Pancreas (tissue), 10 donors: ENCODE measurements around the gene CCL14. TPM values are rescaled to one million over a fixed set of nuclear protein-coding genes. Genes with fewer than 3 reads are reported as not detected.

ENCODE experiments used
- ATAC-seq, 4 donors: fragments of 200-7000 bp; cut with Tn5 transposase; one replicate each; pipeline versions ENCODE4 v1.8.0 to v1.9.1; 2020; ENCODE audit warnings: mild to moderate bottlenecking in 4 of 4, moderate library complexity in 4 of 4
- DNase-seq, 6 donors: peaks; one replicate each; pipeline ENCODE4 v3.0.0-alpha.2; 2020
- FAIRE-seq: peaks from 2 replicates; lab custom pipeline; 2012; peaks lifted over from hg19 to GRCh38; lab: Jason Lieb, UNC
- H3K27ac ChIP-seq, 4 donors: fragments of 200-600 bp; sonication (generic); 1 replicate in 3 of 4; 2 replicates in 1 of 4; pipeline versions ENCODE4 v1.5.0 to v1.8.0; 2020
- H3K27me3 ChIP-seq, 4 donors: fragments of 200-600 bp; one replicate each; pipeline ENCODE4 v1.8.0; 2021
- H3K36me3 ChIP-seq, 3 donors: fragments of 200-600 bp; sonication (generic) in 1 of 3; one replicate each; pipeline versions ENCODE4 v1.5.0 to v1.8.0; 2020 to 2021
- H3K4me1 ChIP-seq, 3 donors: fragments of 200-600 bp; one replicate each; pipeline ENCODE4 v1.8.0; 2021
- H3K4me3 ChIP-seq, 4 donors: fragments of 200-600 bp; sonication (generic) in 2 of 4; one replicate each; pipeline versions ENCODE4 v1.5.0 to v1.8.0; 2020 to 2021
- H3K9me3 ChIP-seq, 4 donors: fragments of 200-600 bp; one replicate each; pipeline ENCODE4 v1.8.0; 2021
- WGBS, 2 donors: extraction: QIAGEN DNeasy Blood & Tissue Kit; methylation state at CpG; one replicate each; pipeline ENCODE4 v1.1.7; 2013; 5-methylcytosine and 5-hydroxymethylcytosine counted together
- intact Hi-C, 3 donors: fragments of 100-400 bp; cut with DNase I; formaldehyde crosslinking; loops; one replicate each; pipeline versions ENCODE4 v1.11.1 to v1.14.2; 2022
- polyA plus RNA-seq, 2 donors: library from polyadenylated mRNA; stranded (reverse); fragments of 200-250 nt; gene quantifications; one replicate each; pipeline ENCODE4 v1.2.3, GENCODE V29; 2013
- total RNA-seq, 6 donors: library from RNA; stranded (reverse); fragmentation: NEBNext Ultra II Directional in 4 of 6; extraction: Animal tissue kit (Norgen Biotek cat#: 25700) in 4 of 6; gene quantifications; one replicate each; pipeline versions ENCODE4 v1.2.1 to v1.2.4, GENCODE V29; 2021 to 2023
- TF ChIP-seq, protein P1 (sequence below), 4 donors: fragments of 200-600 bp; sonication (generic) in 3 of 4; IDR thresholded peaks; one replicate each; pipeline versions ENCODE4 v1.5.0 to v1.8.0; 2021; ENCODE audit warnings: antibody characterized with exemption in 4 of 4
- donor health status: healthy with polysubstance abuse.
- donor health status: DM: no; HTN: no; CAD: no; lungs with moderate emphysema.
- donor health status: DM: no; HTN: no; CAD: no.
- donor health status: control.
- donor health status: control.
- donor health status: Bipolar disorder and iron deficiency.
- donor health status: DM: yes; HTN: yes; CAD: no.
- donor health status: DM: no; HTN: no; CAD: no.
- donor health status: DM: no; HTN: no; CAD: no.
- donor health status: DM: yes; HTN: yes; CAD: no.

Gene CCL14
- total and polyA plus RNA-seq, 8 donors = 1.9 to 53.7 (median 5.9) TPM

GRCh38 chr17:36014946-36015345 is 28.4 kb upstream of the CCL14 start:
- no peak overlapping the region for H3K27ac ChIP-seq
- no peaks in the 10 kb centered on the region for H3K4me1 ChIP-seq
- H3K27me3 ChIP-seq = no peaks in the 10 kb centered on the region
- TF ChIP-seq, protein P1, sequence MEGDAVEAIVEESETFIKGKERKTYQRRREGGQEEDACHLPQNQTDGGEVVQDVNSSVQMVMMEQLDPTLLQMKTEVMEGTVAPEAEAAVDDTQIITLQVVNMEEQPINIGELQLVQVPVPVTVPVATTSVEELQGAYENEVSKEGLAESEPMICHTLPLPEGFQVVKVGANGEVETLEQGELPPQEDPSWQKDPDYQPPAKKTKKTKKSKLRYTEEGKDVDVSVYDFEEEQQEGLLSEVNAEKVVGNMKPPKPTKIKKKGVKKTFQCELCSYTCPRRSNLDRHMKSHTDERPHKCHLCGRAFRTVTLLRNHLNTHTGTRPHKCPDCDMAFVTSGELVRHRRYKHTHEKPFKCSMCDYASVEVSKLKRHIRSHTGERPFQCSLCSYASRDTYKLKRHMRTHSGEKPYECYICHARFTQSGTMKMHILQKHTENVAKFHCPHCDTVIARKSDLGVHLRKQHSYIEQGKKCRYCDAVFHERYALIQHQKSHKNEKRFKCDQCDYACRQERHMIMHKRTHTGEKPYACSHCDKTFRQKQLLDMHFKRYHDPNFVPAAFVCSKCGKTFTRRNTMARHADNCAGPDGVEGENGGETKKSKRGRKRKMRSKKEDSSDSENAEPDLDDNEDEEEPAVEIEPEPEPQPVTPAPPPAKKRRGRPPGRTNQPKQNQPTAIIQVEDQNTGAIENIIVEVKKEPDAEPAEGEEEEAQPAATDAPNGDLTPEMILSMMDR (IDR thresholded peaks at IDR 0.05) = no peak
- no peak for DNase-seq
- 69 to 71% methylated on average over 5 of the region's 5 CpGs for WGBS, 2 donors
- ATAC-seq = no peak
- no peak overlapping the region for H3K4me3 ChIP-seq
- FAIRE-seq = no peak
- H3K9me3 ChIP-seq = no peaks in the 10 kb centered on the region
- intact Hi-C loops = no loop called here
- no peaks in the 10 kb centered on the region for H3K36me3 ChIP-seq

- no peaks in the 10 kb centered on the region for H3K9me3 ChIP-seq
- ATAC-seq = no peak
- H3K4me3 ChIP-seq = no peak overlapping the region
- no peaks in the 10 kb centered on the region for H3K27me3 ChIP-seq
- TF ChIP-seq, protein P1 (IDR thresholded peaks at IDR 0.05) = no peak
- no peak for FAIRE-seq
- no peaks in the 10 kb centered on the region for H3K36me3 ChIP-seq
- H3K27ac ChIP-seq = no peak overlapping the region
- H3K4me1 ChIP-seq = no peaks in the 10 kb centered on the region
- intact Hi-C loops = no loop called here
- DNase-seq = no peak
- WGBS, 2 donors = 57 to 68% methylated on average over 2 of the region's 2 CpGs
Measured at GRCh38 chr17:36011201-36011600, 24.7 kb upstream of the CCL14 start.

DNA sequence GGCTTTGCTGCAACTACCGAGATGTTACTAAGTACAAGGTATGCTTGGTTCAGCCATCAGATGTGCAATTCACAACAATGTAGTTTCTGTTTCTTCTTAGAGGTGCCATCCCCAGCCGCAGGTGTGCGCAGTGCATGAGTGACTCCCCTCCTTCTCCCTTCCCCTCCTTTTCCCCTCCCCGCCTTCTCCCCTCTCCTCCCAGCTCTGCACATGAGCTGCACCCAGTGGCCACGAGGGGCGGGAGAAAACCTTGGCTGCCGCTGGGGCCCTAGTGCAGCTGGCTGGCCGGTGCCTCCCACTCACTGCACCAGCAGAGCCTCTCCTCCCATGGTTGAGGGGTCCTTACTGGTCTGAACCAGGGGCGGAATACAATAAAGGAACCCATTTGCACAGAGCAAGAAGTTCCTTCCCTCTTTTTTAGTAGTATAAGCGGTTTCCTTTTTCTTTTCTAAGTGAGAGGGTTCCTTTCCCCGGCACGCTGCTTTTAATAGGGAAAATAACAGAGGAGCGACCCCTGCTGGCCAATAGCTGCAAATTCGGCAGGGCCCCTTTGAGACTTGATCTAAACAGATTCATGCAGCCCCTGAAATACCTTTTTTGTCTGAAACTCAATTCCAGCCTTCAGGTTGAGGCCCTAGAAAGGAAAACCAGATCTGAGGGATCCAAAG is 22.6 kb upstream of the CCL14 start:
- no peaks in the 10 kb centered on the region for H3K9me3 ChIP-seq
- no peak overlapping the region for H3K4me3 ChIP-seq
- no peak overlapping the region for H3K27ac ChIP-seq
- FAIRE-seq (no peak), DNase-seq (no peak), ATAC-seq (no peak)
- TF ChIP-seq, protein P1 (IDR thresholded peaks at IDR 0.05) = no peak
- H3K36me3 ChIP-seq = no peaks in the 10 kb centered on the region
- no peaks in the 10 kb centered on the region for H3K4me1 ChIP-seq
- intact Hi-C loops = no loop called here
- H3K27me3 ChIP-seq = no peaks in the 10 kb centered on the region
- WGBS, 2 donors = 82 to 86% methylated on average over 14 of the region's 14 CpGs

DNA sequence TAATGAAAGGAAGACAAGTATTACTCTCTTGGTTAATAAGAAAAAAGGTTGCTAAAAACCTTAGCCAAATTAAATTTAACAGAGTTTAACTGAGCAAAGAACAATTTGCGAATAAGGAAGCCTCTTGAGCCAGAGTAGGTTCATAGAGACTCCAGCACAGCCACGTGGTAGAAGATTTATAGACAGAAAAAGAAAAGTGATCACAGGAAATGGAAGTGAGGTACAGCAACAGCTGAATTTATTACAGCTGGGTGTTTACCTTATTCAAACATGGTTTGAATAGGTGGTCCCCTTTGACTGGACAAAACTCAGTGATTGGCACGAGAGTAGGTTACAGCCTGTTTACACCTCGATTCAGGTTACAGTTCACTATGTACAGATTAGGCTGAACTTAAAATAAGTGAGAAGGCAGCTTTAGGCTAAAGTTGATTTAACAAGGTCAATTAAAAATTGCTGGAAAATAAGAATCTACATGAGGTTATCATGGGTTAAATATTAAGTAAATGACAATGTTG is 18.1 kb upstream of the CCL14 start:
- FAIRE-seq (no peak), ATAC-seq (no peak), DNase-seq (no peak)
- intact Hi-C loops = no loop called here
- peaks cover 0 to 5% (median 4%) of the 10 kb centered on the region in 3 donors for H3K4me1 ChIP-seq
- TF ChIP-seq, protein P1 (IDR thresholded peaks at IDR 0.05) = no peak
- H3K27ac ChIP-seq = no peak overlapping the region
- no peaks in the 10 kb centered on the region for H3K36me3 ChIP-seq
- no peaks in the 10 kb centered on the region for H3K9me3 ChIP-seq
- H3K4me3 ChIP-seq = no peak overlapping the region
- H3K27me3 ChIP-seq = no peaks in the 10 kb centered on the region
- WGBS, 2 donors = 50 to 65% methylated on average over 4 of the region's 4 CpGs

DNA sequence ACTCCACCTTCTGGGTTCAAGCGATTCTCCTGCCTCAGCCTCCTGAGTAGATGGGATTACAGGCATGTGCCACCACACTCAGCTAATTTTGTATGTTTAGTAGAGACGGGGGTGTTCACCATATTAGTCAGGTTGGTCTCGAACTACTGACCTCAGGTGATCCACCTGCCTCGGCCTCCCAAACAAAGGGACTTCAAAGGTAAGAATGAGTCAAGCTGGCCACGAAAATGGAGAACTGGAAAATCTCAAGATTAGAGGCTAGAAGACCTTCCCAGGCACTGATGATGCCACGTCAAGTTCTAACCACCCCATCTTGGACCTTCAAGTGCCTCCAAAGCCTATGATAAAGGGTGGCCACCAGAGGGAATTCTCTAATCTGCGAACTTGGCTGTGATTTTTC is 16.1 kb upstream of the CCL14 start:
- WGBS, 2 donors = 90 to 93% methylated on average over 7 of the region's 7 CpGs
- no peaks in the 10 kb centered on the region for H3K9me3 ChIP-seq
- no peaks in the 10 kb centered on the region for H3K27me3 ChIP-seq
- TF ChIP-seq, protein P1 (IDR thresholded peaks at IDR 0.05) = no peak
- DNase-seq (no peak), ATAC-seq (no peak), FAIRE-seq (no peak)
- no peaks in the 10 kb centered on the region for H3K36me3 ChIP-seq
- intact Hi-C loops = no loop called here
- no peak overlapping the region for H3K27ac ChIP-seq
- H3K4me1 ChIP-seq = peaks cover 0 to 5% (median 4%) of the 10 kb centered on the region in 3 donors
- no peak overlapping the region for H3K4me3 ChIP-seq
